ENCODE measurements around the gene SEMA5B.

- no peak for TF ChIP-seq CTCF (IDR thresholded peaks at IDR 0.05)
- no peak for TF ChIP-seq ZFX (IDR thresholded peaks at IDR 0.05; ENCODE audit: borderline replicate concordance)
Measured at GRCh38 chr3:123034996-123035395, 7.4 kb upstream of the SEMA5B start.
